ENCODE results near the gene TMEM9. TPM values are rescaled to one million over a fixed set of nuclear protein-coding genes. Genes with fewer than 3 reads are reported as not detected.

Gene TMEM9
- total and polyA plus RNA-seq, 10 of the 15 experiments (the other 5 are each of a cell fraction or from before 2014, with no cell fraction given) = 7.2 to 46.1 (median 17.3) TPM

DNA sequence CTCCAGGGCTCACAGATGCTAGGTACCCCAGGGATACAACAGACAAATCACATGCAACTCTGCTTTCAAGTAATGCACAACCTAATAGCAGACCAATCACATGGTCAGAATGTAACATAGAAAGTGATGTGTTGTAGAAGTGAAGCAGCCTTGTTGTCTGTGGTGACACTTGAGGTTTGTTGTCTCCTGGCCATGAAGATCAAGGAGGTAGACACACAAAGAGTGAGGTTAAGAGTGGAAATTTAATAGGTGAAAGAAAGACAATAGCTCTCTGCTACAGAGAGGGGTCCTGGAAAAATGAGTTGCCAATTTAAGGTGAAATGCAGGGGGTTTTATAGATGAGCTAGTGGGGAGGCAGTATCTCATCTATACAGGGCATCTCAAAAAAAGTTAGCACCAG lies 2.5 kb upstream of the TMEM9 start (continued):
- TF ChIP-seq, protein P1, sequence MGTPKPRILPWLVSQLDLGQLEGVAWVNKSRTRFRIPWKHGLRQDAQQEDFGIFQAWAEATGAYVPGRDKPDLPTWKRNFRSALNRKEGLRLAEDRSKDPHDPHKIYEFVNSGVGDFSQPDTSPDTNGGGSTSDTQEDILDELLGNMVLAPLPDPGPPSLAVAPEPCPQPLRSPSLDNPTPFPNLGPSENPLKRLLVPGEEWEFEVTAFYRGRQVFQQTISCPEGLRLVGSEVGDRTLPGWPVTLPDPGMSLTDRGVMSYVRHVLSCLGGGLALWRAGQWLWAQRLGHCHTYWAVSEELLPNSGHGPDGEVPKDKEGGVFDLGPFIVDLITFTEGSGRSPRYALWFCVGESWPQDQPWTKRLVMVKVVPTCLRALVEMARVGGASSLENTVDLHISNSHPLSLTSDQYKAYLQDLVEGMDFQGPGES (IDR thresholded peaks at IDR 0.05) = no peak
- TF ChIP-seq SREBF1 (IDR thresholded peaks at IDR 0.05; ENCODE audit: low read length) (no peak), PAX8 (IDR thresholded peaks at IDR 0.05) (no peak), STAT3 (IDR thresholded peaks at IDR 0.05; ENCODE audit: low read depth, low read length) (no peak), ZZZ3 (IDR thresholded peaks at IDR 0.05; ENCODE audit: control insufficient read depth, insufficient read length, low read depth) (no peak), ASH2L (IDR thresholded peaks at IDR 0.05; ENCODE audit: borderline replicate concordance, low read depth) (no peak), SMAD1 (IDR thresholded peaks at IDR 0.05; ENCODE audit: low read depth, partially characterized antibody) (no peak)

DNA sequence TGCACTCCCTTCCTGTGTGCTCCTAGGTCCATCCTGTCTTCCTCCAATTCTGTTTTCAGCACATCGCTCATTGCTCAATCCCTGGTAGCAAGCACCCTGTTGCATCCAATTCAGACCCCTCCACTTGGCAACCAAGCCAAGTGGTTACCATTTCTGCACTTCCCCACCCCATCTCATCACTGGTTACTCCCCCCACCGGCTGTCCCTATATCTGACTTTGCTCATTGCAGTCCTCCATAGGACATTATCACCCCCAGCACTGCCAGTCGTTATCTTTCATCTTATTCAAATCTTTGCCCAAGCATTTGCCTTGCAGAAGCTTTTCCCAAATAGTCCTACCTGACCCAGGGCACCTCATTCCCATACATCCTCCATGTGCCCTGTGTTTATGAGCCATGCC lies 2.1 kb upstream of the TMEM9 start:
- RAD21 ChIA-PET (ENCODE audit: unreplicated experiment) = no interaction called here
- DNase-seq (ENCODE audit: low read depth, low spot score) (no peak), ATAC-seq (no peak), FAIRE-seq (no peak)
- CTCF ChIA-PET = no interaction called here
- Histone ChIP-seq H2AFZ (ENCODE audit: control insufficient read depth, low read depth, low read length) (no peak overlapping the region), H3K27me3 (replicated peaks in 1 of 2; ENCODE audit: control insufficient read depth in 2 of 2, insufficient read depth in 2 of 2, low read length in 1 of 2) (no peaks in the 10 kb centered on the region; a peak in 1 of 4 replicates), H3K79me2 (ENCODE audit: control insufficient read depth, insufficient read depth, low read length) (peaks cover 5% of the 10 kb centered on the region; the same call in 1 of the 2 replicates), H3K36me3 (ENCODE audit: control insufficient read depth in 2 of 2, insufficient read depth in 2 of 2, low read length in 1 of 2) (0 out of 4 replicates have a peak, but pooled peaks cover 0 to 4% of the 10 kb centered on the region in 2 experiments), H3K4me1 (ENCODE audit: control insufficient read depth, insufficient read depth, low read length) (peaks cover 12% of the 10 kb centered on the region), H3K4me2 (ENCODE audit: control insufficient read depth, insufficient read depth) (no peak overlapping the region), H4K20me1 (ENCODE audit: control insufficient read depth, insufficient read depth) (no peaks in the 10 kb centered on the region), H3K4me3 (no peak overlapping the region), H3K9ac (ENCODE audit: control insufficient read depth, insufficient read depth, low read length) (no peak overlapping the region), H3K9me3 (replicated peaks; ENCODE audit: control insufficient read depth, insufficient read depth, low read length) (no peaks in the 10 kb centered on the region), H3K27ac (ENCODE audit: control insufficient read depth, insufficient read depth) (no peak overlapping the region)
- no TSS peak for BruUV-seq (replicated peaks)
- SMC1A ChIA-PET (ENCODE audit: uncharacterized antibody, unreplicated experiment) = interaction anchor here (1.2 kb wide), 1 partner anchor 176 kb away, joined by 3 read pairs; no protein-coding TSS in a partner anchor
- POLR2A ChIA-PET = no interaction called here
- intact Hi-C loops (cut with micrococcal nuclease; ENCODE audit: unreplicated experiment) = no loop called here
- in situ Hi-C loops (cut with MboI) = no loop called here
- 43% methylated on average over 3 of the region's 3 CpGs for WGBS (ENCODE audit: insufficient coverage, insufficient replicate concordance, low lambda C conversion rate, missing lambda C conversion rate)
- no peak for TF ChIP-seq IRF4 (IDR thresholded peaks at IDR 0.05; ENCODE audit: low read depth, low read length)
- TF ChIP-seq PAX5 (IDR thresholded peaks at IDR 0.05; ENCODE audit: borderline replicate concordance, low read depth, low read length) = no peak
- TF ChIP-seq ZSCAN29 (IDR thresholded peaks at IDR 0.05) = no peak
- TF ChIP-seq, protein P2, sequence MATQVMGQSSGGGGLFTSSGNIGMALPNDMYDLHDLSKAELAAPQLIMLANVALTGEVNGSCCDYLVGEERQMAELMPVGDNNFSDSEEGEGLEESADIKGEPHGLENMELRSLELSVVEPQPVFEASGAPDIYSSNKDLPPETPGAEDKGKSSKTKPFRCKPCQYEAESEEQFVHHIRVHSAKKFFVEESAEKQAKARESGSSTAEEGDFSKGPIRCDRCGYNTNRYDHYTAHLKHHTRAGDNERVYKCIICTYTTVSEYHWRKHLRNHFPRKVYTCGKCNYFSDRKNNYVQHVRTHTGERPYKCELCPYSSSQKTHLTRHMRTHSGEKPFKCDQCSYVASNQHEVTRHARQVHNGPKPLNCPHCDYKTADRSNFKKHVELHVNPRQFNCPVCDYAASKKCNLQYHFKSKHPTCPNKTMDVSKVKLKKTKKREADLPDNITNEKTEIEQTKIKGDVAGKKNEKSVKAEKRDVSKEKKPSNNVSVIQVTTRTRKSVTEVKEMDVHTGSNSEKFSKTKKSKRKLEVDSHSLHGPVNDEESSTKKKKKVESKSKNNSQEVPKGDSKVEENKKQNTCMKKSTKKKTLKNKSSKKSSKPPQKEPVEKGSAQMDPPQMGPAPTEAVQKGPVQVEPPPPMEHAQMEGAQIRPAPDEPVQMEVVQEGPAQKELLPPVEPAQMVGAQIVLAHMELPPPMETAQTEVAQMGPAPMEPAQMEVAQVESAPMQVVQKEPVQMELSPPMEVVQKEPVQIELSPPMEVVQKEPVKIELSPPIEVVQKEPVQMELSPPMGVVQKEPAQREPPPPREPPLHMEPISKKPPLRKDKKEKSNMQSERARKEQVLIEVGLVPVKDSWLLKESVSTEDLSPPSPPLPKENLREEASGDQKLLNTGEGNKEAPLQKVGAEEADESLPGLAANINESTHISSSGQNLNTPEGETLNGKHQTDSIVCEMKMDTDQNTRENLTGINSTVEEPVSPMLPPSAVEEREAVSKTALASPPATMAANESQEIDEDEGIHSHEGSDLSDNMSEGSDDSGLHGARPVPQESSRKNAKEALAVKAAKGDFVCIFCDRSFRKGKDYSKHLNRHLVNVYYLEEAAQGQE (IDR thresholded peaks at IDR 0.05; ENCODE audit: low read depth, low read length) = no peak
- TF ChIP-seq, protein P3, sequence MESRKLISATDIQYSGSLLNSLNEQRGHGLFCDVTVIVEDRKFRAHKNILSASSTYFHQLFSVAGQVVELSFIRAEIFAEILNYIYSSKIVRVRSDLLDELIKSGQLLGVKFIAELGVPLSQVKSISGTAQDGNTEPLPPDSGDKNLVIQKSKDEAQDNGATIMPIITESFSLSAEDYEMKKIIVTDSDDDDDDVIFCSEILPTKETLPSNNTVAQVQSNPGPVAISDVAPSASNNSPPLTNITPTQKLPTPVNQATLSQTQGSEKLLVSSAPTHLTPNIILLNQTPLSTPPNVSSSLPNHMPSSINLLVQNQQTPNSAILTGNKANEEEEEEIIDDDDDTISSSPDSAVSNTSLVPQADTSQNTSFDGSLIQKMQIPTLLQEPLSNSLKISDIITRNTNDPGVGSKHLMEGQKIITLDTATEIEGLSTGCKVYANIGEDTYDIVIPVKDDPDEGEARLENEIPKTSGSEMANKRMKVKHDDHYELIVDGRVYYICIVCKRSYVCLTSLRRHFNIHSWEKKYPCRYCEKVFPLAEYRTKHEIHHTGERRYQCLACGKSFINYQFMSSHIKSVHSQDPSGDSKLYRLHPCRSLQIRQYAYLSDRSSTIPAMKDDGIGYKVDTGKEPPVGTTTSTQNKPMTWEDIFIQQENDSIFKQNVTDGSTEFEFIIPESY (IDR thresholded peaks at IDR 0.05) = no peak
- TF ChIP-seq TAF1 (IDR thresholded peaks at IDR 0.05; ENCODE audit: borderline replicate concordance, low read depth, low read length) = no peak
- no peak for TF ChIP-seq FOS (IDR thresholded peaks at IDR 0.05; ENCODE audit: borderline replicate concordance, extremely low read depth, insufficient read length)
- no peak for TF ChIP-seq HDGF (IDR thresholded peaks at IDR 0.05)
- TF ChIP-seq, protein P4, sequence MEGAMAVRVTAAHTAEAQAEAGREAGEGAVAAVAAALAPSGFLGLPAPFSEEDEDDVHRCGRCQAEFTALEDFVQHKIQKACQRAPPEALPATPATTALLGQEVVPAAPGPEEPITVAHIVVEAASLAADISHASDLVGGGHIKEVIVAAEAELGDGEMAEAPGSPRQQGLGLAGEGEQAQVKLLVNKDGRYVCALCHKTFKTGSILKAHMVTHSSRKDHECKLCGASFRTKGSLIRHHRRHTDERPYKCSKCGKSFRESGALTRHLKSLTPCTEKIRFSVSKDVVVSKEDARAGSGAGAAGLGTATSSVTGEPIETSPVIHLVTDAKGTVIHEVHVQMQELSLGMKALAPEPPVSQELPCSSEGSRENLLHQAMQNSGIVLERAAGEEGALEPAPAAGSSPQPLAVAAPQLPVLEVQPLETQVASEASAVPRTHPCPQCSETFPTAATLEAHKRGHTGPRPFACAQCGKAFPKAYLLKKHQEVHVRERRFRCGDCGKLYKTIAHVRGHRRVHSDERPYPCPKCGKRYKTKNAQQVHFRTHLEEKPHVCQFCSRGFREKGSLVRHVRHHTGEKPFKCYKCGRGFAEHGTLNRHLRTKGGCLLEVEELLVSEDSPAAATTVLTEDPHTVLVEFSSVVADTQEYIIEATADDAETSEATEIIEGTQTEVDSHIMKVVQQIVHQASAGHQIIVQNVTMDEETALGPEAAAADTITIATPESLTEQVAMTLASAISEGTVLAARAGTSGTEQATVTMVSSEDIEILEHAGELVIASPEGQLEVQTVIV (IDR thresholded peaks at IDR 0.05; ENCODE audit: borderline replicate concordance, partially characterized antibody) = no peak

All from GM12878 (cell line).